K562 (cell line): ENCODE results near the gene TACC3.

Experiments used
- EP300 ChIP-seq: IDR thresholded peaks from 2 replicates; pipeline ENCODE4 v1.6.1; 2012; ENCODE audit warnings: low read length, improper control_type of control experiment
- POLR2A ChIP-seq: fragments of 450-650 bp; conservative IDR thresholded peaks from 2 replicates; pipeline ENCODE4 v1.6.1; 2016
- ZNF23 ChIP-seq: fragments of 250-450 bp; sonication (Bioruptor Pico); IDR thresholded peaks from 2 replicates; pipeline ENCODE4 v1.4.0; 2020; ENCODE audit warnings: mild to moderate bottlenecking
- TF ChIP-seq, protein P1 (sequence below): sonication (generic); formaldehyde crosslinking; IDR thresholded peaks from 2 replicates; pipeline ENCODE4 v1.8.1; 2023; ENCODE audit warnings: mild to moderate bottlenecking, missing genetic modification reagents
- TF ChIP-seq, protein P2 (sequence below), 3 experiments: IDR thresholded peaks in 2 of 3; conservative IDR thresholded peaks in 1 of 3; 2 replicates each; pipeline ENCODE4 v1.5.1; 2011 to 2012; ENCODE audit warnings: low read length in 3 of 3, mild to moderate bottlenecking in 3 of 3, control low read depth in 2 of 3, improper control_type of control experiment in 1 of 3, inconsistent platforms in 1 of 3, low read depth in 1 of 3, mixed read lengths in 1 of 3, moderate library complexity in 1 of 3; ENCODE audit not compliant: insufficient read depth in 2 of 3

DNA sequence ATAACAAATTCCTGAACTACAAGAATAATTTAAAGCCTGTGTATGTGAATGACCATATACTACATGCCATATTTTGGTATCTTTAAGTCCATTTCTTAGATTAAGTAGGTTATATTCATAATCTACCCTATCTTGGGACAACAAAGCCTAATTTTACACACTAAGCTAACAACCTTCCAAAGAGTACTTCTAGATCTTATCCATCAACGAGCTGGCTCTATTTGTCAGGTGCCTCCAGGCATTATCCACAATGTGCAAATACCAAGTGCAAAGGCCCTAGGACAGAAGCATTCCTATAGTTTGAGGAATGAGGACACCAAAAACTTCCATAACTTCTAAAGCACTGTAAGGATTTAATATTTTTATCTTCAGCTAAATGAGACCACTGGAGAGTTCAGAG is 12.7 kb upstream of the TACC3 start:
- TF ChIP-seq EP300 (no peak), ZNF23 (no peak), POLR2A (no peak)
- TF ChIP-seq, protein P1, sequence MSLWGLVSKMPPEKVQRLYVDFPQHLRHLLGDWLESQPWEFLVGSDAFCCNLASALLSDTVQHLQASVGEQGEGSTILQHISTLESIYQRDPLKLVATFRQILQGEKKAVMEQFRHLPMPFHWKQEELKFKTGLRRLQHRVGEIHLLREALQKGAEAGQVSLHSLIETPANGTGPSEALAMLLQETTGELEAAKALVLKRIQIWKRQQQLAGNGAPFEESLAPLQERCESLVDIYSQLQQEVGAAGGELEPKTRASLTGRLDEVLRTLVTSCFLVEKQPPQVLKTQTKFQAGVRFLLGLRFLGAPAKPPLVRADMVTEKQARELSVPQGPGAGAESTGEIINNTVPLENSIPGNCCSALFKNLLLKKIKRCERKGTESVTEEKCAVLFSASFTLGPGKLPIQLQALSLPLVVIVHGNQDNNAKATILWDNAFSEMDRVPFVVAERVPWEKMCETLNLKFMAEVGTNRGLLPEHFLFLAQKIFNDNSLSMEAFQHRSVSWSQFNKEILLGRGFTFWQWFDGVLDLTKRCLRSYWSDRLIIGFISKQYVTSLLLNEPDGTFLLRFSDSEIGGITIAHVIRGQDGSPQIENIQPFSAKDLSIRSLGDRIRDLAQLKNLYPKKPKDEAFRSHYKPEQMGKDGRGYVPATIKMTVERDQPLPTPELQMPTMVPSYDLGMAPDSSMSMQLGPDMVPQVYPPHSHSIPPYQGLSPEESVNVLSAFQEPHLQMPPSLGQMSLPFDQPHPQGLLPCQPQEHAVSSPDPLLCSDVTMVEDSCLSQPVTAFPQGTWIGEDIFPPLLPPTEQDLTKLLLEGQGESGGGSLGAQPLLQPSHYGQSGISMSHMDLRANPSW = no peak
- TF ChIP-seq, protein P2, sequence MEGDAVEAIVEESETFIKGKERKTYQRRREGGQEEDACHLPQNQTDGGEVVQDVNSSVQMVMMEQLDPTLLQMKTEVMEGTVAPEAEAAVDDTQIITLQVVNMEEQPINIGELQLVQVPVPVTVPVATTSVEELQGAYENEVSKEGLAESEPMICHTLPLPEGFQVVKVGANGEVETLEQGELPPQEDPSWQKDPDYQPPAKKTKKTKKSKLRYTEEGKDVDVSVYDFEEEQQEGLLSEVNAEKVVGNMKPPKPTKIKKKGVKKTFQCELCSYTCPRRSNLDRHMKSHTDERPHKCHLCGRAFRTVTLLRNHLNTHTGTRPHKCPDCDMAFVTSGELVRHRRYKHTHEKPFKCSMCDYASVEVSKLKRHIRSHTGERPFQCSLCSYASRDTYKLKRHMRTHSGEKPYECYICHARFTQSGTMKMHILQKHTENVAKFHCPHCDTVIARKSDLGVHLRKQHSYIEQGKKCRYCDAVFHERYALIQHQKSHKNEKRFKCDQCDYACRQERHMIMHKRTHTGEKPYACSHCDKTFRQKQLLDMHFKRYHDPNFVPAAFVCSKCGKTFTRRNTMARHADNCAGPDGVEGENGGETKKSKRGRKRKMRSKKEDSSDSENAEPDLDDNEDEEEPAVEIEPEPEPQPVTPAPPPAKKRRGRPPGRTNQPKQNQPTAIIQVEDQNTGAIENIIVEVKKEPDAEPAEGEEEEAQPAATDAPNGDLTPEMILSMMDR (IDR thresholded peaks at IDR 0.05 in 2 of 3, conservative IDR thresholded peaks at IDR 0.05 in 1 of 3; ENCODE audit: insufficient read depth in 2 of 3, low read depth in 1 of 3, low read length in 3 of 3) = no peak
